ENCODE data around the gene NEK9.

The NEK9 gene

GRCh38 chr14:75088153-75088552 lies 38.7 kb downstream of the NEK9 start:
- DNase-seq (ENCODE audit: low read depth) = no peak
- TF ChIP-seq, protein P1, sequence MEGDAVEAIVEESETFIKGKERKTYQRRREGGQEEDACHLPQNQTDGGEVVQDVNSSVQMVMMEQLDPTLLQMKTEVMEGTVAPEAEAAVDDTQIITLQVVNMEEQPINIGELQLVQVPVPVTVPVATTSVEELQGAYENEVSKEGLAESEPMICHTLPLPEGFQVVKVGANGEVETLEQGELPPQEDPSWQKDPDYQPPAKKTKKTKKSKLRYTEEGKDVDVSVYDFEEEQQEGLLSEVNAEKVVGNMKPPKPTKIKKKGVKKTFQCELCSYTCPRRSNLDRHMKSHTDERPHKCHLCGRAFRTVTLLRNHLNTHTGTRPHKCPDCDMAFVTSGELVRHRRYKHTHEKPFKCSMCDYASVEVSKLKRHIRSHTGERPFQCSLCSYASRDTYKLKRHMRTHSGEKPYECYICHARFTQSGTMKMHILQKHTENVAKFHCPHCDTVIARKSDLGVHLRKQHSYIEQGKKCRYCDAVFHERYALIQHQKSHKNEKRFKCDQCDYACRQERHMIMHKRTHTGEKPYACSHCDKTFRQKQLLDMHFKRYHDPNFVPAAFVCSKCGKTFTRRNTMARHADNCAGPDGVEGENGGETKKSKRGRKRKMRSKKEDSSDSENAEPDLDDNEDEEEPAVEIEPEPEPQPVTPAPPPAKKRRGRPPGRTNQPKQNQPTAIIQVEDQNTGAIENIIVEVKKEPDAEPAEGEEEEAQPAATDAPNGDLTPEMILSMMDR (IDR thresholded peaks at IDR 0.05; ENCODE audit: insufficient read depth, low read depth, low read length, missing control alignments) = no peak
- H3K4me3 ChIP-seq (ENCODE audit: low read depth, low read length) = no peak overlapping the region

DNA sequence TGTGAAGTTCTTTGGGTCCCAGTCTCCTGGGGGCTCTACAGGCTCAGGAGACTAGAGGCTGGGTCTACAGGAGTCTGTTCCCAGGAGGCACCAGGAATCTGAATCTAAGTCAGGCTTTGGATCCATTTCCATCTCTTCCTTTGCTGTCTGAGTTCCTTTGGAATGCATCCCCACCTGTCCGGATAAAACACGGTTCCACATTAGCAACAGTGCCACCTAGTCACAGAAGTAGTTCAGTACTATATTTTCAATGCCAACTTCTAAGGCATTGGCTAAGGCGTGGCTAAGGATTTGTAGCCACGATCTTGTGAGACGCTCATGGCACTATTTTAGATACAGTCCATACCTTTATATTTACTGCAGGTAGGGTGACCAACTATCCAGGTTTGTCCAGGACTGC lies 42.3 kb downstream of the NEK9 start:
- no peak overlapping the region for H3K4me3 ChIP-seq (ENCODE audit: low read depth, low read length)
- no peak for DNase-seq (ENCODE audit: low read depth)
- TF ChIP-seq, protein P1 (IDR thresholded peaks at IDR 0.05; ENCODE audit: insufficient read depth, low read depth, low read length, missing control alignments) = no peak

DNA sequence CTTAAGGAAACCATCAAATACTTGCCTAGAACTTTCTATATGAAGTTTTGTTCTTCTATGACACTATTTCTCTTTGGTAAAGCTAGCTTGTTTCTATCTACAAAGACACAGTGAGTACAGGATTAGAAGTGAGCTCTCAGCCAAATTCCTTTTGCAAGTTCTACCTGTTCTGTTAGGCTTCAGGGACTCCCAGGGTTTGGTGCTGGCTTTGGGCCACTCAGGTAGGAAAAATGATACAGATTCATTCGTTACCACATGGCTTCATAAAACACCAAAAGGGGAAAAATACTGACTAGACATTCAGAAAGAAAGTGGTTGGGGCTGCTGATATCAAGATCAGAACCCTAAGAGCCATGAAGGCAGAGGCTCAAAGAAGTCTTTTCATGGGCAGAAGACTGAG lies 43.6 kb downstream of the NEK9 start:
- TF ChIP-seq, protein P1 (IDR thresholded peaks at IDR 0.05; ENCODE audit: insufficient read depth, low read depth, low read length, missing control alignments) = no peak
- H3K4me3 ChIP-seq (ENCODE audit: low read depth, low read length) = no peak overlapping the region
- DNase-seq (ENCODE audit: low read depth) = no peak

DNA sequence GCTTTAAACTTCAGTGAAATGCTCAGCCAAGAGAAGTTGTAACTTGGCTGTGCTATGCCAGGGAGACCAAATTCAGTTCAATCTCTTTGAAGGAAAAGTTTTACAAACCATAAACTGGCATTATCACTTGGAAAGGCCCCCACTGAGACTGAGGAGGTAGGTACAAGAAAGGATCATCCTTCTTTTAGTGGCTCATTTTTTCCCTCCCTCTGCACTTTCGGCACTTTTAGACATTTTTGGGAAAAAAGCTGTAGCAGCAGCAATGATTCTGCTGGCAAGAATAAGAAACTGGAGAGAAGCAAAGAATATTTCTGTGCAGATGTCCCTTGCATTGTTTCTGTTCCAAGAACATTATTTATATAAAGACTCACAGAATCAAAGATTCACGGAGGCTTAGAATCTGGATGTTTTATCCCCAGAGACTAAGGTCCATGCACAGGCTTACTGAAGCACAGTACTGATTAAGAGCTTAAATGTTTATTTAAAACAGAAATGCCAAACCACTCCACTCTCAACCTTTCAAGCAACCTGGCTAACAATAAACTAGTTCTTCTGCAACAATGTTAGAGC lies 45.1 kb downstream of the NEK9 start:
- no peak overlapping the region for H3K4me3 ChIP-seq (ENCODE audit: low read depth, low read length)
- TF ChIP-seq, protein P1 (IDR thresholded peaks at IDR 0.05; ENCODE audit: insufficient read depth, low read depth, low read length, missing control alignments) = no peak
- DNase-seq (ENCODE audit: low read depth) = no peak

- DNase-seq (ENCODE audit: low read depth) = no peak
- TF ChIP-seq, protein P1 (IDR thresholded peaks at IDR 0.05; ENCODE audit: insufficient read depth, low read depth, low read length, missing control alignments) = no peak
- H3K4me3 ChIP-seq (ENCODE audit: low read depth, low read length) = no peak overlapping the region
These were observed 47.3 kb downstream of the NEK9 start for GRCh38 chr14:75079521-75079920.

- DNase-seq (ENCODE audit: low read depth) = no peak
- H3K4me3 ChIP-seq (ENCODE audit: low read depth, low read length) = no peak overlapping the region
- TF ChIP-seq, protein P1 (IDR thresholded peaks at IDR 0.05; ENCODE audit: insufficient read depth, low read depth, low read length, missing control alignments) = no peak
These were observed 49.1 kb downstream of the NEK9 start for GRCh38 chr14:75077794-75078193.

DNA sequence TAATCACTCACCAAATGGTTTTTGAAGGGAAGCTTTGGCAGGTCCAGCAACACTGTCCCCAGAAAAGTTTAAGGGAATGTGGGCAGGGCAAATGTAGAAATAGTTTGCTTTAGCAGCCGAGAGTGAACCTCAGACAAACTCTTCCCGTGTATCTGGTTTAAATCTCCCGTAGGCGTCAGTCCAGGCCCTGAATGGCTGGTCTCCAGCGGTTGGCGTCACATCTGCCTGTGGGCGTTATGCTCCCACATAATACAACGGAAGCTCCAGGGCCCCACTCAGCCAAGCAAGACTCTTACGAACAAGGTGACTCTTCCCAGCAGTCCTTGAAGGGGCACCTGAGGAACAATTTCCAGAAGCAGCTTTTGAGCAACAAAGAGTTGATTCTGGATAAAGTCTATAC lies 56.5 kb downstream of the NEK9 start:
- DNase-seq (ENCODE audit: low read depth) = no peak
- H3K4me3 ChIP-seq (ENCODE audit: low read depth, low read length) = no peak overlapping the region
- TF ChIP-seq, protein P1 (IDR thresholded peaks at IDR 0.05; ENCODE audit: insufficient read depth, low read depth, low read length, missing control alignments) = no peak

All from GM12865 (cell line).